HepG2 (cell line): ENCODE measurements around the gene BBC3. TPM values are rescaled to one million over a fixed set of nuclear protein-coding genes. Genes with fewer than 3 reads are reported as not detected.

Experiments used
- ATAC-seq: fragments of 200-7000 bp; cut with Tn5 transposase; 3 replicates; pipeline ENCODE4 v1.9.1; 2020; ENCODE audit warnings: mild to moderate bottlenecking, moderate library complexity
- BruUV-seq: library from RNA; stranded (reverse); fragments of 400-500 nt; replicated peaks from 2 replicates; lab custom pipeline; 2021; lab: Mats Ljungman, UMichigan
- CTCF ChIA-PET: fragments of 300-600 bp; formaldehyde crosslinking; extraction: SDS; loops from one replicate; lab custom pipeline; 2021; ENCODE audit warnings: low total read pairs, inconsistent platforms, low intra/inter-chr PET ratio; lab: Yijun Ruan, JAX
- POLR2A ChIA-PET: fragments of 350-600 bp; sonication (Branson Sonifier 250); formaldehyde crosslinking; loops from one replicate; lab custom pipeline; 2020; ENCODE audit warnings: antibody characterized with exemption, inconsistent platforms; lab: Yijun Ruan, JAX
- DNase-seq: peaks from one replicate; pipeline ENCODE4 v3.0.0-alpha.2; 2015; ENCODE audit warnings: low spot score
- FAIRE-seq: peaks from 3 replicates; lab custom pipeline; 2011; peaks lifted over from hg19 to GRCh38; lab: Jason Lieb, UNC
- H2AFZ ChIP-seq: one replicate; pipeline ENCODE4 v1.6.1; 2011; ENCODE audit warnings: low read length, inconsistent platforms
- H3K27ac ChIP-seq: fragments of 300-600 bp; 3 replicates; pipeline ENCODE4 v1.8.0; 2011; ENCODE audit warnings: mixed run types, mild to moderate bottlenecking, mixed read lengths, low read length, inconsistent platforms; ENCODE audit not compliant: insufficient read depth; ENCODE audit errors: extremely low read length
- H3K27me3 ChIP-seq, 2 experiments: fragments of 200-600 bp in 1 of 2; 2 replicates in 1 of 2; 3 replicates in 1 of 2; pipeline versions ENCODE4 v1.6.0 to v1.8.0; 2011; ENCODE audit warnings: low read length in 2 of 2, mild to moderate bottlenecking in 2 of 2, moderate library complexity in 2 of 2, inconsistent platforms in 1 of 2; ENCODE audit not compliant: insufficient read depth in 2 of 2, control insufficient read depth in 1 of 2
- H3K36me3 ChIP-seq, 2 experiments: fragments of 200-600 bp in 1 of 2; replicated peaks in 1 of 2; 2 replicates in 1 of 2; 3 replicates in 1 of 2; pipeline versions ENCODE4 v1.5.1 to v1.8.0; 2011; ENCODE audit warnings: low read length in 2 of 2, inconsistent platforms in 1 of 2; ENCODE audit not compliant: insufficient read depth in 2 of 2, control insufficient read depth in 1 of 2
- H3K4me1 ChIP-seq: 2 replicates; pipeline ENCODE4 v1.5.1; 2012; ENCODE audit warnings: low read length, inconsistent platforms; ENCODE audit not compliant: insufficient read depth
- H3K4me2 ChIP-seq: 2 replicates; pipeline ENCODE4 v1.6.0; 2011; ENCODE audit warnings: low read depth, low read length, inconsistent platforms
- H3K4me3 ChIP-seq, 3 experiments: fragments of 200-600 bp in 1 of 3; sonication (generic), shearing (Covaris generic) in 1 of 3; replicated peaks in 1 of 3; 2 replicates each; pipeline ENCODE4 v1.5.1; 2011 to 2016; ENCODE audit warnings: low read length in 3 of 3, inconsistent platforms in 2 of 3, low read depth in 2 of 3, mild to moderate bottlenecking in 2 of 3, control low read depth in 1 of 3, mixed read lengths in 1 of 3; ENCODE audit not compliant: insufficient read depth in 1 of 3
- H3K79me2 ChIP-seq: one replicate; pipeline ENCODE4 v1.6.1; 2011; ENCODE audit warnings: low read length, inconsistent platforms; ENCODE audit not compliant: insufficient read depth
- H3K9ac ChIP-seq: 2 replicates; pipeline ENCODE4 v1.6.0; 2011; ENCODE audit warnings: mild to moderate bottlenecking, low read depth, low read length, inconsistent platforms; ENCODE audit not compliant: insufficient read depth
- H3K9me3 ChIP-seq: 2 replicates; pipeline ENCODE4 v1.5.1; 2012; ENCODE audit warnings: mild to moderate bottlenecking, low read length
- H4K20me1 ChIP-seq: 2 replicates; pipeline ENCODE4 v1.6.0; 2011; ENCODE audit warnings: inconsistent platforms, mild to moderate bottlenecking, low read length, moderate library complexity; ENCODE audit not compliant: insufficient read depth
- ARNT ChIP-seq: fragments of 450-650 bp; IDR thresholded peaks from 2 replicates; pipeline ENCODE4 v1.6.1; 2017
- CHD4 ChIP-seq: fragments of 200-600 bp; sonication (generic); IDR thresholded peaks from 2 replicates; pipeline ENCODE4 v1.7.0; 2017; ENCODE audit warnings: mild to moderate bottlenecking, low read length, borderline replicate concordance
- EED ChIP-seq: sonication (generic); formaldehyde crosslinking; IDR thresholded peaks from 2 replicates; pipeline ENCODE4 v1.5.0; 2020; ENCODE audit warnings: mild to moderate bottlenecking, missing genetic modification reagents
- FIP1L1 ChIP-seq: fragments of 200-400 bp; formaldehyde crosslinking; IDR thresholded peaks from 2 replicates; pipeline ENCODE4 v1.6.1; 2018; ENCODE audit warnings: low read depth, mild to moderate bottlenecking, low read length, moderate library complexity, borderline replicate concordance; ENCODE audit not compliant: insufficient read depth
- IKZF4 ChIP-seq: sonication (generic); formaldehyde crosslinking; IDR thresholded peaks from 2 replicates; pipeline ENCODE4 v1.5.1; 2020; ENCODE audit warnings: borderline replicate concordance, mild to moderate bottlenecking, low read depth, missing genetic modification reagents; ENCODE audit errors: not compliant biosample characterization
- KLF11 ChIP-seq: IDR thresholded peaks from 2 replicates; pipeline ENCODE4 v1.6.1; 2016; ENCODE audit warnings: missing compliant biosample characterization
- NFATC3 ChIP-seq: sonication (generic); formaldehyde crosslinking; IDR thresholded peaks from 2 replicates; pipeline ENCODE4 v1.5.1; 2020; ENCODE audit warnings: mild to moderate bottlenecking, missing genetic modification reagents
- NFIC ChIP-seq: IDR thresholded peaks from 2 replicates; pipeline ENCODE4 v1.6.1; 2012; ENCODE audit warnings: mild to moderate bottlenecking, low read length, inconsistent platforms
- NR2C2 ChIP-seq: sonication (generic); formaldehyde crosslinking; IDR thresholded peaks from 2 replicates; pipeline ENCODE4 v1.4.0; 2020; ENCODE audit warnings: missing genetic modification reagents, mild to moderate bottlenecking, moderate library complexity, borderline replicate concordance
- PHF21A ChIP-seq: sonication (generic); formaldehyde crosslinking; IDR thresholded peaks from 2 replicates; pipeline ENCODE4 v1.5.0; 2020; ENCODE audit warnings: mild to moderate bottlenecking, missing genetic modification reagents
- POLR2A ChIP-seq, 2 experiments: IDR thresholded peaks; 2 replicates each; pipeline ENCODE4 v1.6.1; 2011; ENCODE audit warnings: low read depth in 2 of 2, low read length in 2 of 2, mild to moderate bottlenecking in 1 of 2, moderate library complexity in 1 of 2; ENCODE audit not compliant: insufficient read depth in 1 of 2
- POLR2AphosphoS2 ChIP-seq: IDR thresholded peaks from 2 replicates; pipeline ENCODE4 v1.6.1; 2011; ENCODE audit warnings: low read depth, low read length, improper control_type of control experiment
- SRF ChIP-seq: IDR thresholded peaks from 2 replicates; pipeline ENCODE4 v1.6.1; 2011; ENCODE audit warnings: mild to moderate bottlenecking, low read depth, low read length, moderate library complexity
- STAG1 ChIP-seq: sonication (generic); formaldehyde crosslinking; IDR thresholded peaks from 2 replicates; pipeline ENCODE4 v1.4.0; 2020; ENCODE audit warnings: missing genetic modification reagents
- TBX2 ChIP-seq: sonication (generic); formaldehyde crosslinking; IDR thresholded peaks from 2 replicates; pipeline ENCODE4 v1.5.0; 2020; ENCODE audit warnings: missing genetic modification reagents, mild to moderate bottlenecking, borderline replicate concordance
- ZBTB42 ChIP-seq: sonication (generic); formaldehyde crosslinking; IDR thresholded peaks from 2 replicates; pipeline ENCODE4 v1.5.0; 2020; ENCODE audit warnings: mild to moderate bottlenecking, missing genetic modification reagents
- ZNF3 ChIP-seq: IDR thresholded peaks from 2 replicates; pipeline ENCODE4 v1.7.0; 2017; ENCODE audit warnings: inconsistent platforms
- ZNF7 ChIP-seq: IDR thresholded peaks from 2 replicates; pipeline ENCODE4 v1.6.1; 2016; ENCODE audit warnings: missing biosample characterization, missing genetic modification reagents
- ZNF724P ChIP-seq: sonication (generic); formaldehyde crosslinking; IDR thresholded peaks from 2 replicates; pipeline ENCODE4 v1.8.0; 2022; ENCODE audit warnings: missing genetic modification reagents, borderline replicate concordance
- ZNF761 ChIP-seq: sonication (generic); formaldehyde crosslinking; conservative IDR thresholded peaks from 2 replicates; pipeline ENCODE4 v1.4.0; 2020; ENCODE audit warnings: mild to moderate bottlenecking, missing genetic modification reagents
- ZSCAN9 ChIP-seq: IDR thresholded peaks from 2 replicates; pipeline ENCODE4 v1.6.1; 2016; ENCODE audit warnings: borderline replicate concordance
- WGBS: methylation state at CpG from one replicate; pipeline ENCODE4 v1.1.6; 2017; ENCODE audit warnings: low lambda C conversion rate; 5-methylcytosine and 5-hydroxymethylcytosine counted together
- in situ Hi-C: cut with HindIII; loops from 2 replicates; pipeline ENCODE4 v1.10.0; 2017; ENCODE audit warnings: low pct_unique_long_range_greater_than_20kb; ENCODE audit not compliant: extremely low pct_ligation_motif_present
- intact Hi-C: fragments of 100-400 bp; cut with micrococcal nuclease; formaldehyde crosslinking; loops from one replicate; pipeline ENCODE4 v1.10.0; 2022; ENCODE audit not compliant: unreplicated experiment
- polyA plus RNA-seq, 8 experiments: library from polyadenylated mRNA; depleted of rRNA in 3 of 8; stranded (reverse) in 7 of 8; unstranded in 1 of 8; fragments of >200 nt; fragmentation: Illumina TruSeq in 4 of 8; extraction: Trizol in 4 of 8; gene quantifications; 2 replicates each; pipeline versions ENCODE4 v1.2.1 to v1.2.3, GENCODE V29; 2011 to 2016; ENCODE audit warnings: low read depth in 4 of 8, missing spikeins in 1 of 8, mixed read lengths in 1 of 8; ENCODE audit not compliant: insufficient read depth in 1 of 8
- total RNA-seq, 5 experiments: library from RNA; depleted of rRNA; stranded (reverse); fragments of >200 nt; fragmentation: Illumina TruSeq; extraction: Trizol; gene quantifications; 2 replicates each; pipeline ENCODE4 v1.2.3, GENCODE V29; 2016; ENCODE audit warnings: low read depth in 1 of 5
- TF ChIP-seq, protein P1 (sequence below), 2 experiments: fragments of 450-650 bp in 1 of 2; sonication (generic) in 1 of 2; formaldehyde crosslinking; IDR thresholded peaks; 2 replicates each; pipeline versions ENCODE4 v1.5.0 to v1.8.0; 2020 to 2022; ENCODE audit warnings: mild to moderate bottlenecking in 1 of 2, missing genetic modification reagents in 1 of 2

Gene BBC3
- total and polyA plus RNA-seq, 2 of the 13 experiments (the other 11 are each of a cell fraction or from before 2014, with no cell fraction given) = 6.1 to 8.8 TPM

DNA sequence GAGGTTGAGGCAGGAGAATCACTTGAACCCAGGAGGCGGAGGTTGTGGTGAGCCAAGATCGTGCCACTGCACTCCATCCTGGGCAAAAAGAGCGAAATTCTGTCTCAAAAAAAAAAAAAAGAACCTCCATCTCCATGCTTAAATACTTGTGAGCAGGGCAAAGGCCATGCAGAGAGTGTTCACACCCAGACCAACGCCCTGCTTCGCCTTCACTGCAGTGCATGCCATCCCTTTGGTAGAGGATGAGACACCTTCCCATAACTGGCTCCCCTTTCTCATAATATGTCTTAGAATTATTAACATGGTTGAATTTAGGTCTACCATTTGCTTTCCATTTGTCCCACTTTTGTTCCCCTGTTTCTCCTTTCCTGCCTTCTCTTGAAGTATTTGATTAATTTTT lies 15.4 kb downstream of the BBC3 start (continued):
- TF ChIP-seq NFIC (no peak), NFATC3 (CRISPR knock-in tag) (no peak), ZNF3 (CRISPR knock-in tag) (no peak), IKZF4 (CRISPR knock-in tag) (no peak)
- TF ChIP-seq, all 625 proteins: peak for 0

DNA sequence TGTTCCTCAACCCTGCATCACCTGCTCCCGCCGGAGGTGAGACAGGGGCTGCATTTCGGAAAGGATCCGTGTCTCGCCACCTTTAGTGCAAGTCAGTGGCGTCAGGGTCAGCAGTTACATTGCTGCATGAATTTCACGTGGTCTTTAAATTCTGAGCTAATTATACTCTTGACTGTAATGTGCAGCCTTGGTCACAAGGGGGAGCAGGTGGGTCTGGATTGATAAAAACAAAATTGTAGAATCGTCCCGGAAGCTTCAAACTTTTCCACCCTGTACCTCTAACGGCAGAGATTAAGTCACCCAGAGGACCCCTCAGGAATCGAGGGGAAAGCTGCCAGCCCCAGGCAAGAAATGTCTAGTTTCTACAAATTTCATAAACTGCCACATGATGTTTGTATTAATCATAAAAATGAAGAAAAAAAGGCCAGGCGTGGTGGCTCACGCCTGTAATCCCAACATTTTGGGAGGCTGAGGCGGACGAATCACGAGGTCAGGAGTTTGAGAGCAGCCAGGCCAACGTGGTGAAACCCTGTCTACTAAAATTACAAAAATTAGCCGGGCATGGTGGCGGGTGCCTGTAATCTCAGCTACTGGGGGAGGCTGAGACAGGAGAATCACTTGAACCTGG lies 20.2 kb downstream of the BBC3 start:
- in situ Hi-C loops = loop anchor here (5.0 kb wide), 1 partner anchor 41 kb away; no protein-coding TSS in a partner anchor
- H3K79me2 ChIP-seq = no peaks in the 10 kb centered on the region
- no peaks in the 10 kb centered on the region for H3K9me3 ChIP-seq
- no peak overlapping the region for H2AFZ ChIP-seq
- peak overlapping the region; percentile 55 for H3K27ac ChIP-seq
- peak; percentile 86 for FAIRE-seq
- peak overlapping the region; percentile 53; the same call in 1 of the 2 replicates for H3K9ac ChIP-seq
- H3K36me3 ChIP-seq = peaks cover 16 to 48% of the 10 kb centered on the region in 2 experiments
- no peaks in the 10 kb centered on the region for H4K20me1 ChIP-seq
- ATAC-seq = peak; percentile 52
- intact Hi-C loops = loop anchor here (1.0 kb wide), 1 partner anchor 33 kb away; no protein-coding TSS in a partner anchor
- DNase-seq = peak; percentile 71
- no peaks in the 10 kb centered on the region for H3K27me3 ChIP-seq
- H3K4me1 ChIP-seq = peaks cover 11% of the 10 kb centered on the region
- BruUV-seq = no TSS peak
- ChIA-PET POLR2A (interaction anchor here (0.9 to 3.9 kb wide), 10 partner anchors 13 to 115 kb away, joined by 3 to 69 read pairs (median 6); partner anchors contain the start of genes CCDC9 and ZC3H4), CTCF (interaction anchor here (0.6 to 3.2 kb wide), 3 partner anchors 34 to 62 kb away, joined by 3 to 33 read pairs (median 7); no protein-coding TSS in a partner anchor)
- no peak overlapping the region; the same call in 1 of the 2 replicates for H3K4me2 ChIP-seq
- WGBS = 52% methylated on average over 19 of the region's 19 CpGs
- no peak overlapping the region for H3K4me3 ChIP-seq
- TF ChIP-seq NR2C2 = no peak
- TF ChIP-seq ZNF7 = no peak
- TF ChIP-seq ZSCAN9 (CRISPR knock-in tag) = peak; percentile 34; the same call in 1 of the 2 replicates
- no peak for TF ChIP-seq EED (CRISPR knock-in tag)
- TF ChIP-seq STAG1 (CRISPR knock-in tag) = peak; percentile 65
- TF ChIP-seq POLR2AphosphoS2 = no peak
- TF ChIP-seq ZBTB42 (CRISPR knock-in tag) = no peak
- no peak for TF ChIP-seq SRF
- TF ChIP-seq, protein P1, sequence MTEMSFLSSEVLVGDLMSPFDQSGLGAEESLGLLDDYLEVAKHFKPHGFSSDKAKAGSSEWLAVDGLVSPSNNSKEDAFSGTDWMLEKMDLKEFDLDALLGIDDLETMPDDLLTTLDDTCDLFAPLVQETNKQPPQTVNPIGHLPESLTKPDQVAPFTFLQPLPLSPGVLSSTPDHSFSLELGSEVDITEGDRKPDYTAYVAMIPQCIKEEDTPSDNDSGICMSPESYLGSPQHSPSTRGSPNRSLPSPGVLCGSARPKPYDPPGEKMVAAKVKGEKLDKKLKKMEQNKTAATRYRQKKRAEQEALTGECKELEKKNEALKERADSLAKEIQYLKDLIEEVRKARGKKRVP (CRISPR knock-in tag; IDR thresholded peaks at IDR 0.05) = peak in 1 of 2 experiments; percentile 81; a peak in 2 of 4 replicates
- TF ChIP-seq ARNT = no peak
- no peak for TF ChIP-seq ZNF761
- TF ChIP-seq TBX2 (CRISPR knock-in tag) = 0 out of 2 replicates have a peak, but pooled peaks have one; percentile 10
- 0 out of 2 replicates have a peak, but pooled peaks have one; percentile 31 for TF ChIP-seq KLF11 (CRISPR knock-in tag)
- no peak for TF ChIP-seq FIP1L1
- peak; percentile 37; the same call in 1 of the 2 replicates for TF ChIP-seq CHD4
- TF ChIP-seq POLR2A (IDR thresholded peaks at IDR 0.05; ENCODE audit: insufficient read depth in 1 of 2, low read depth in 2 of 2, low read length in 2 of 2) = 0 out of 4 replicates have a peak, but pooled peaks of 1 of the 2 experiments have one; percentile 16
- TF ChIP-seq PHF21A (CRISPR knock-in tag) = peak; percentile 21; the same call in 1 of the 2 replicates
- no peak for TF ChIP-seq ZNF724P (CRISPR knock-in tag)
